Measurements from ENCODE around the gene MID1IP1.

The MID1IP1 gene

DNA sequence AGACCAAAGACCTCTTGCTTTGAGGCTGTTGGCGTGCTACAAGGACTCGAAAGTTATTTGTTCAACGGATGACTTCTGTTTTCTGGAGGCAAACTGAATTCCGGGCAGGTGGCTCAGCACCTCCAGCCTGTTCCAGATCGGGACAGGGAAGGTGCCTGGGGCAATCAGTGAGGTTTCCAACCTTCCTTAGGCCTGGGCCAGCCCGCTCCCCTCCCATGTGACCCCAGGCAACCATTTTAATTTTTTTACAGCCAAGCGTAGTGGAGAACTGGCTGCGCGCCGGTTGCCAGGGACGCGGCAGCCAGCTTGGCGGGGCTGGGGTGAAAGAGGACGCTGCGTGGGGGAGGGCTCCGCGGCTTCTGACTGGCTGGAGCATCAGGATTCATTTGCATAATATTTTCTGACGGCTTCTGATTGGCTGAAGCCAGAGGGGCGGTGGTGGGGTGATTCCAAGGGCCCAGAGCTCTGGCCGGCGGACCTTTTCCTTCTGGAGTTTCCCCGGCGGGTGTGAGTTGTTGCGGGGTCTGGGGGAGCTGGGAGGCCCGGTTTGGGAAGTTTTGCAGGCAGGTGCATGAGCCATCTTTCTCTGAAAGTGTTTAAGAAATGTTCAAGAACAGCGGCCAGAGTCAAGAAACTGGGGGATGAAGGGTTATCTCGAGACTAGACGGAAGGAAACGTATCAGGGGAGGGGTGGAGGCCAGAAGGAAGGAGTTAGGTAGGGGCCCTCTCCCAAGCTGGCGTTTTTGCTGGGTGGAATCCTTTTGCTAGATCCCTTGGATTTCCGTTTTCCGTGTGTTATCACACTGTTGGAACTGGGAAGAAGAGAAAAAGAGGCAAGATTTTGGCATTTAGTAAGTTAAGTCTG, at the start of gene MID1IP1:
Gene MID1IP1 (plus strand): TSS at position 479 of the 865 bp plus-strand sequence. CDS start 3,488 bp downstream, outside the sequence.
- DNase-seq: peak; percentile 63

GRCh38 chrX:38754102-38754790, 47.0 kb upstream of the MID1IP1 start:
- no peak for DNase-seq

- no peak for DNase-seq
Observed at GRCh38 chrX:38754818-38755718, 46.2 kb upstream of the MID1IP1 start.

GRCh38 chrX:38760883-38761282, 40.4 kb upstream of the MID1IP1 start:
- DNase-seq: no peak

DNA sequence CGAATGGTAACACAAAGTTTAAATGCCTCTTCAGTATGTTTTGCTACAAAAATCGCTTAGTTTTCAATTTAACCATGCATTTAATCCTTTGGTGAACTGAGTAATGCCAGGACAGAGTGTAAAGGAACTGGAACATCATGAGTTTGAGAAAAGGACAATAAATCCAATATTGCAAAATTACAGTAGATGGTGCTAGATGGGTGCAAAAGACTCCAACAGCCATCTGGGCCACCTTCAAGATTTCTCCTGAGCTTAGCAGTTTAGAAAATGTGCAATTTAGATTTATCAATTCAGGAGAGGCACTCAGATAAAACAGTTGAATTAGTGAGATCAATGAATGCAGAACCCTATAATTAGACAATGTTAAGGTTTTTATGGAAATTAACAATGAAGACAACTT, 33.2 kb upstream of the MID1IP1 start:
- no peak for DNase-seq

DNA sequence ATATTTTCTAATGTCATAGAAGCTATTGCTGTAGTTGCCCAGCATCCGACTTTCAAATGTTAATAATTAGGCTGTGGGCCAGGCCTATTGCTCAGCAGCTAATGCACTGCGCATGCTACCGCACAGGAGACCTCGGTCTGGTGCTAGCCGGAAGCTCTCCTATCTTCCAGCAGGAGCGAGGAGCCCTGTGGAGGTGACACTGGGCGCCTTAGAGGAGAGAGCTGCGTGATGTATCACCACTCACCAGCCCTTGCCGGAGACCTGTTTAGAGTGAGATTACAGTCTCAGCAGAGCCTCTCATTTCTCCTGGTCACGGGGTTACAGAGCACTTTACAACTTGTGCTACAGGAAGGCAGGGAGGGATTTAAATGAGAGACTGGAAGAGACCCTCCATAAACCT, 31.1 kb upstream of the MID1IP1 start:
- DNase-seq: no peak

DNA sequence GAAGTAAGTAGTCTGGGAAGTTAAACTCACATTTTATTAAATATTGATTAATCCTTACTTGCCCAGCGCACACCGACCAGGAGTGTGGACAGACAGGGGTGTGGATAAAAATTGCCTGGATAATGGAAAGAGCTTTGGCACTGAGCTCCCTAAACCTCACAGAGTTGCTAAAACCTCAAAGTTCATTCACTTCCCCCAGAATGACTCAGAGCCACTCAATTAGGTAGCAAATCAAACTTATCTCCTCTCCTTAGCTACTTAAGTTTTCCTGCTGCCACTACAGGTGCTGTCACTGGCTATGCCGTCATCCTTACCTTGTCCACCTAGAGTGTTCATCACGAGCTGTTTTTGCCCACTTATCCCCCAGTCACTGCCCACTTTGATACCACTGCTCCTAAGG, 27.0 kb upstream of the MID1IP1 start:
- no peak for DNase-seq

GRCh38 chrX:38796946-38797345, 4.3 kb upstream of the MID1IP1 start:
- no peak for DNase-seq

GRCh38 chrX:38798956-38799355, 2.3 kb upstream of the MID1IP1 start:
- no peak for DNase-seq

GRCh38 chrX:38799995-38800580, 1.2 kb upstream of the MID1IP1 start:
- DNase-seq: no peak

DNA sequence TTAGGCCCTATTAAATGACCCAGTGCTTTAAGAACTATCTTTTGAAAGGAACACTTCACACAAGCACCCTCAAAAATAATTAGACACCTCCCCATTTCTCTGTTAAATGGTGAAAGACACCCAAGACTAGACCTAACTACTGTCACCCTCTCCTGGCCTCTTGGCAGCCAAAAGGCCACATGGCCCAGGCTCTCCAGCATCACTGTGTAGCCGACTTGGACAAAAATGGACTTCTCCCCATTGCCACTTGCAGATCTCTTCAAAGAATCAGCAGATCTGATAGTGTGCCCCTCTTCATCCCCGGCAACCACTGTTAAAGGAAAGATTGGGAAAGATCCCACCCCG, 2.0 kb downstream of the MID1IP1 start:
- no peak for DNase-seq

GRCh38 chrX:38803588-38804431, 2.6 kb downstream of the MID1IP1 start:
- peak; percentile 69 for DNase-seq

DNA sequence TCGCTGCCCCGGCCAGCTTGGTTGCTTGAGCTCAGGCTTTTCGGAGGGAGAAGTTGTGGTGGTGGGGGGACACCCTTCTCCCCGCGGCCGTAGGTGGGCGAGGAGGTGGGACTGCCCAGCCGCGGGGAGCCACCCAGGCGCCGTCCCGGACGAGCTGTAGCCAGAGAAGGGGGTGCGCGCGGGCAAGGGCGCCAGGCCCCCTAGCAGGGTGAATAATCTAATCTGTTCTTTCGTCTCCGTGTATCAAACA, 3.1 kb downstream of the MID1IP1 start:
- no peak for DNase-seq

GRCh38 chrX:38804682-38805431, 3.6 kb downstream of the MID1IP1 start:
- peak; percentile 43 for DNase-seq

DNA sequence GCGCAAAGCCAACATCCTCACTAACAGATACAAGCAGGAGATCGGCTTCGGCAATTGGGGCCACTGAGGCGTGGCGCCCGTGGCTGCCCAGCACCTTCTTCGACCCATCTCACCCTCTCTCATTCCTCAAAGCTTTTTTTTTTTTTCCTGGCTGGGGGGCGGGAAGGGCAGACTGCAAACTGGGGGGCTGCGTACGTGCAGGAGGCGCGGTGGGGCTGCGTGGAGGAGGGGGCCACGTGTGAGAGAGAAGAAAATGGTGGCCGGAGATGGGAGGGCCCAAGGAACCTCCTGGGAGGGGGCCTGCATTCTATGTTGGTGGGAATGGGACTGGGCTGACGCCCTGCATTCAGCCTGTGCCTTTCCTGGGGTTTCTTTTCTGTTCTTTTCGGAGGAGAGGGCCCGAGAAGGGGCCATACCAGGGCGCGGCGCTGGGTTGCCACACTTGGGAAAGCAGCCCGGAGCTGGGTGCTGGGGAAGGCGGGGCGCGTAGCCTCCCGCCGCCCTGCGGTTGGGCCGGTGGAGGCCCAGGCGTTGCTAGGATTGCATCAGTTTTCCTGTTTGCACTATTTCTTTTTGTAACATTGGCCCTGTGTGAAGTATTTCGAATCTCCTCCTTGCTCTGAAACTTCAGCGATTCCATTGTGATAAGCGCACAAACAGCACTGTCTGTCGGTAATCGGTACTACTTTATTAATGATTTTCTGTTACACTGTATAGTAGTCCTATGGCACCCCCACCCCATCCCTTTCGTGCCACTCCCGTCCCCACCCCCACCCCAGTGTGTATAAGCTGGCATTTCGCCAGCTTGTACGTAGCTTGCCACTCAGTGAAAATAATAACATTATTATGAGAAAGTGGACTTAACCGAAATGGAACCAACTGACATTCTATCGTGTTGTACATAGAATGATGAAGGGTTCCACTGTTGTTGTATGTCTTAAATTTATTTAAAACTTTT, 4.5 kb downstream of the MID1IP1 start:
- DNase-seq: peak; percentile 53

DNA sequence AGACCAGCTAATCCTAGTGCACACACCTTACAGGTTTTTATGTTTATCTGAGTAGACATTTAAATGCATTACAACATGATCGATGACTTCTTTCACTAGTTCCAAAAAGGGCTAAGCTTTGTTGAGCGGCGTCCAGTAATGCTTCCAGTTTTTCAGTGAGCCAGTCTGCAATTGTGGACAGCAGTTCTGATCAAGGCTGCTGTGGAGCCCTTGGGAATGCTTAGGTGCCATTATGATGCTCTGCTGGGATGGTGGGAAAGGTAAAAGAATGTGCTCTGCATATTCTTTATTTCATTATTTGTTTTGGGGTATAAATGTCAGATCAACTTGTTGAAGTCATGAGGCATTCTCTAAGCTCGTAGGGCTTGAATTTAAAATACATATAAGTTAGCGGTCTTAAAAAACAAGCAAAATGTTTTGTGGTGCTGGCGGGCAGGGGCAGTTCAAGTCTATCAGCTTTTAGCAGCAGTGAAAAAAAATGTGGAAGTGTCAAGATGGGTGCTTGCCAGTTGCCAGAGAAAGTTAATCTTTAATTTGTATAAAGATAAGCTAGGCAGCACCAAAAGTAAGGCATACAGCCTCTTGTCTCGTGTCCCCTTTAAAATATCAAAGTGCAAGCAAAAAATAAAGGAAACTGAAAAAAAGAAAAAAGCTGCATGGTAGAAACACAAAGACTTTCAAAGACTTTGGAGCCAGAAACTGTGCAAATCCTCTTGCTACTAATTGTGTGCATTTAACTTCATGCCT, 5.8 kb downstream of the MID1IP1 start:
- DNase-seq: no peak

DNA sequence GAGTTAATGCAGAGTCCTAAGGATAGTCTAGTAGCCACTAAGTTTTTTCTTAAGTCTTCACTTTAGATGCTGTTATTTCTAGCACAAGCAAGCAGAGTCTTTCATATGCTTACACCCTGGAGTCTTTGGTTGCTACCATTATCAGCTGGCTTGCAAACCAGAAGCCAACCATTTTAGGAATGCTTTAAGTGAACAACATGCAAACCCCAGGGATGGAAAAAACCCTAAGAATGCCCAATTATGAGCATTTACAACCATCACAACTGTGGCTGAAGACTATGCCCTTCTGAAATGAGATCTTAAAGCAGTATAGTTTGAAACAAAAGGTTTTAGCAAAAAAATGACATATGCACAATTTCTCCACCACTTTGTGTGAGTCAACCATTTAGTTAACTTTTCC, 6.6 kb downstream of the MID1IP1 start:
- DNase-seq: no peak

- no peak for DNase-seq
Observed at GRCh38 chrX:38811515-38812243, 10.4 kb downstream of the MID1IP1 start.

DNA sequence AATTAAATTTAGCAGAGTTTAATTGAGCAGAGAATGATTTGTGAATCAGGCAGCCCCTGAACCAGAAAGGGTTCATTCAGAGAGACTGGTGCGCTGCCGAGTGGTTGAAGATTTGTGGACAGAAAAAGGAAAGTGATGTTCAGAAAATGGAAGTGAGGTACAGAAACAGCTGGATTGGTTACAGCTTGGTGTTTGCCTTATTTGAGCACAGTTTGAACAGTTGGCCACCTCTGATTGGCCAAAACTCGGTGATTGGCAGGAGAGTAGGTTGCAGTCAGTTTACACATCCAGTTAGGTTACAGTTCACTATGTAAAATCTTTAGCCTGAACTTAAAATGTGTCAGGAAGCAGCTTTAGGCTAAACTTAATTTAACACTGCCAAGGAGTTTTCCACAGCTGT, 14.9 kb downstream of the MID1IP1 start:
- DNase-seq: no peak
